ENCODE measurements around the gene GPR35.

GPR35 gene

GRCh38 chr2:240603081-240603835 lies 22.0 kb upstream of the GPR35 start:
- DNase-seq, result peak; percentile 17

- no peak for DNase-seq
Observed at GRCh38 chr2:240603846-240604245, 21.4 kb upstream of the GPR35 start.

- DNase-seq, result peak; percentile 31
Observed at GRCh38 chr2:240604291-240604938, 20.9 kb upstream of the GPR35 start.

GRCh38 chr2:240604939-240605716 lies 20.2 kb upstream of the GPR35 start:
- peak; percentile 19 for DNase-seq

DNA sequence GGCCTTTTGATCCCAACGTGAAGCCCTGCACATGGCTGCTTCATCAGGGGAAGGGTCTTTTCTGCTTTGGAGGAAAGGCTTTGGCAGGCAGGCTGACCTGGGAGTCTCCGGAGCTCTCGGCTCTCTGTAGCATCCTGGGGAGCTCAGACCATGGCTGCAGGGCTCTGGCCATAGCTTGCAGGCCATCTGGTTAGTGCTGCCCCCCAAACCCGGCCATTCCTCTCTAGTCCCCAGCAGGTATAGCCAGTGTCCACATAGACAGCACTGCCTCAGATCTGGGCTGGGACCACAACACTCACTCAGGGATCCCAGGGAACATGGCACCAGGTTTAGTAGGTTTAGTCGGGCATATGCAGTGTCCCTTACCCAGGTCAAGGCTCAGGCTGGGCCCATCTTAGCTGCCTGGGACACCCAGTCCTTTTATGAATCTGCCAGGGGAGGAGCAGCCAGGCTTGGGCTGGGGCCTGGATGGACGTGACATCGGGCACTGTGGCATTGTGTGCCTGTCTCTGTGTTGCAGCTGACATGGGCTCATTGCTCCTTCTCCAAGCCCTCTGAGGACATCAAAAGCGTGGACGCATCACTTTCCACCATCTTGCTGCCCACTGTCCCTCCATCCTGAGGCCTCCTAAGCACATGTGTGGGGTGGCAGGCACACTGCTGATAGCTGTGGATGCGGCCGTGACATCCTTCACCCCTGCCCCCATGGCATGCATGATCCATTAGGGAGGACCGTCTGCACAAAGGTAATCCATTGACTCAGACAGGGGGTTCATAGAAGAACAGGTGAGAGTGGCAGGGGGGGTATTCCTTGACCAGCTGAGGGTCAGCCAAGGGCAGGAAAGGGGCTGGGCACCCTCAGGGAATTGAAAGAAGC lies 19.2 kb upstream of the GPR35 start:
- DNase-seq, result peak; percentile 13

- DNase-seq, result peak; percentile 23
Observed at GRCh38 chr2:240611601-240612210, 13.6 kb upstream of the GPR35 start.

- no peak for DNase-seq
Observed at GRCh38 chr2:240613781-240614180, 11.5 kb upstream of the GPR35 start.

GRCh38 chr2:240614391-240614790 lies 10.9 kb upstream of the GPR35 start:
- DNase-seq, result peak; percentile 21

- DNase-seq, result peak; percentile 4
Observed at GRCh38 chr2:240615396-240615795, 9.9 kb upstream of the GPR35 start.

- peak; percentile 9 for DNase-seq
Observed at GRCh38 chr2:240615820-240616547, 9.3 kb upstream of the GPR35 start.

- DNase-seq, result peak; percentile 16
Observed at GRCh38 chr2:240616860-240617666, 8.2 kb upstream of the GPR35 start.

DNA sequence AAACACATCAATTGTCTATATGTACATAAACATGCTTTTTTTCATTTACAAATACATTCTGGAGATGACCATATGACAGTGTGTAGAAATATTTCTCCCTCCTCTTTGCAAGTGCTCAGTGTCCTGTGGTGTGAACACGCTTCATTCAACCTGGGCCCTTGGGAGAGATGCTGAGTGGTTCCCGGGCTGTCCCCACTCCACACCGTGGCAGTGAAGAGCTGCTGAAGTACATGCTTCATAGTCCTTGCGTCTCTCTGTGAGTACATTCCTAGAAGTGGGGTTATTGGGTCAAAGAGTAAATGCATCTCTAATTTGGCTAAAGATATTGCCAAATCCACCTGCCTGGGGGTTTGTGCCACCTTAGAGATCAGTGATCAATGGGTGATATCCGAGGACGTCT lies 6.5 kb upstream of the GPR35 start:
- no peak for DNase-seq

DNA sequence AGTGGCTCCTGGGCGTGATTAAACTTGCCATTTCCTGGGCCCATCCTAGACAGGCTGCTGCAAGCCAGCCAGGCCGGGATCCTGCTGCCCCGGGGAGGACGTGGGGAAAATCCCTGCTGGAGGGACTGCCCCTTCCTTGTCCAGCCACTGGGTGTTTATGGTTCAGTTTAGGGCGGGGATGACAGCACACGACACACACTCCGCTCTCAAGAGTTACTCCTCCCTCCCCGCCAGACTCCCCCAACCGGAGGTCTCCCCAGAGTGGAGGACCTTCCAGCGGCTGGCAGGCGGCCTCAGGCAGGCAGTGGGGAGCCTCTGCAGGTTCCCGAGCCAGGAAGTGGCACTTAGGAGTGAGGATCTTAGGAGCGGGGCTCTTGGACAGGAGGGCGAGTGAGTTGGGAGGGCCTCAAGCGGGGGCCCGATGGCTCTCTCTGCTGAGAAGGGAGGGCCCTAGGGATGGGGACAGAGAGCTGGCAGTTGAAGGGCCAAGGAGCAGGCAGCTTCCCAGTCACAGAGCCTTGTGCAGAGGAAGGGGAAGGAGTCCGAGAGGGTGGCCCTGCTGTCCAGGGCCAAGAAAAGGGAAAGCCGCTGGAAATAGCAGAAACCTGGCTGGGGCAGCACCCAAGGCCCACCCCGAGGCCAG lies 5.7 kb upstream of the GPR35 start:
- peak; percentile 30 for DNase-seq

DNA sequence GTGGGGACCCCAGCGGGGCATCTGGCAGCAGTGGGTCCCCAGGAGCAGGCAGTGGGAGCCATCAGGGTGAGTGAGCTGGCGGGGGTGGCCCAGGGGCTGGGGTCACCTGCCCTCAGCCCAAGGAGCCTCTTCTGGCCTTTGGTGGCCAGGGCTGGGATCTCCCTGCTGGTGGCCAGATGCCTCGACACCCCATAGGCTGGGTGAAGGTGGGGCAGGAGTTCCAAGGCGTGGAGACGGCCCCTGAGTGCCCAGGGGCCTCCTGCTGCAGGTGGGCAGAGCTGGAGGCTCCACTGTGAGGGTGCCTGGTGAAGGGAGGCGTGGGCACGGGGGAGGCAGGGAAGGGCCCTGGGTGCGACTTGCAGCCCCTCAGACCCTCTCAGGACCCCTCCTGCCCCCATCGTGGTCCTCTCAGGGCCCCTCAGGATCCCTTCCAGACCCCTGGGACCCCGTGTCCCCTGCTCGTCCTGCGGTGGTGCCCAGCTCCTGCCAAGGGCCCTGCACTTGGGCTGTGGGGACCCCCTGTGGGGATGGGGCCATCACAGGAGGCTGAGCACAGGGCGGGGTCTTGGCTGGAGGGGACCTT lies 5.0 kb upstream of the GPR35 start:
- DNase-seq, result no peak

- DNase-seq, result peak; percentile 27
Observed at GRCh38 chr2:240620859-240621258, 4.4 kb upstream of the GPR35 start.

- DNase-seq, result peak; percentile 29
Observed at GRCh38 chr2:240622060-240622411, 3.2 kb upstream of the GPR35 start.

GRCh38 chr2:240622531-240623235 lies 2.6 kb upstream of the GPR35 start:
- DNase-seq, result peak; percentile 43

GRCh38 chr2:240623531-240624010 lies 1.7 kb upstream of the GPR35 start:
- DNase-seq, result peak; percentile 29

All from activated CD4-positive, CD25-positive, alpha-beta regulatory T cell treated with anti-CD3 and anti-CD28 coated beads, Interleukin-2, amount 50 U/mL, for 72 hours (primary cell).